ENCODE data around the gene KCND3. TPM values are rescaled to one million over a fixed set of nuclear protein-coding genes. Genes with fewer than 3 reads are reported as not detected.

Gene KCND3
- total and polyA plus RNA-seq, 2 donors (not counting 3 experiments of a cell fraction or from before 2014, with no cell fraction given), result 0.03 TPM; not detected in 1

DNA sequence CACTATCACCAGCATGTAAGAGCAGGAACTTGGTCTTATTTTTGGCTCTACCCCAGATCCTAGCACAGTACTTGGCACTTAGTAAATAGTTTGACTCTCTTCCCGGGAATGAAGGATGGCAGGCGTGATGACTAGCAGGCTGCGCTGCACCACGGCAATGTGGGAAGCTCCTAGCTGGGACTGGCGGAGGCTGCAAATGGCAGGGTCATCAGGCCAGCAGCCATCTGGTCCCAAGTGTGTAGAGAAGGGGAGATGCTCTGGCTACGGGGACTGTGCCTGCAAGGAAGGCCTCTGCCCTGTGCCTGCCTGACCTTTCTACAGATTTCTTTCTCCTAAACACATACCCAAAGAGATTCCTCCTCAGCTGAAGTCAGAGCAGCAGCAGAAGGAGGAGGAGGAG, 95.0 kb downstream of the KCND3 start:
- H3K9ac ChIP-seq (replicated peaks; ENCODE audit: extremely low read depth, insufficient read depth, low read length), result no peak overlapping the region
- no peaks in the 10 kb centered on the region for H3K4me1 ChIP-seq (ENCODE audit: control insufficient read depth, extremely low read depth, insufficient read depth, low read length)
- no peak overlapping the region for H3K4me3 ChIP-seq (replicated peaks in 1 of 3; ENCODE audit: insufficient read depth in 1 of 3, low read depth in 1 of 3, low read length in 3 of 3)
- H3K4me2 ChIP-seq (ENCODE audit: insufficient read depth, low read length), result no peak overlapping the region
- no peaks in the 10 kb centered on the region for H3K9me3 ChIP-seq (replicated peaks; ENCODE audit: control insufficient read depth, insufficient read depth, low read length)
- no peak overlapping the region for H2AFZ ChIP-seq (ENCODE audit: low read depth, low read length)
- no peak for DNase-seq (ENCODE audit: low read depth, low spot score)
- BruUV-seq (replicated peaks), result no TSS peak
- no peaks in the 10 kb centered on the region for H3K79me2 ChIP-seq (ENCODE audit: control insufficient read depth, insufficient read depth, low read length)
- no peaks in the 10 kb centered on the region for H3K36me3 ChIP-seq (ENCODE audit: control insufficient read depth in 2 of 2, extremely low read depth in 1 of 2, insufficient read depth in 2 of 2, low read length in 2 of 2)
- dilution Hi-C loops (cut with MboI; ENCODE audit: extremely low pct_ligation_motif_present, low sequenced_read_pairs), result no loop called here
- no peaks in the 10 kb centered on the region for H4K20me1 ChIP-seq (replicated peaks; ENCODE audit: control insufficient read depth, extremely low read depth, insufficient read depth, low read length)
- H3K27me3 ChIP-seq (ENCODE audit: control insufficient read depth in 2 of 2, insufficient read depth in 2 of 2, low read length in 2 of 2), result no peaks in the 10 kb centered on the region
- ChIA-PET CTCF (no interaction called here), POLR2A (no interaction called here)
- H3K27ac ChIP-seq (ENCODE audit: insufficient read depth, low read depth, low read length), result no peak overlapping the region
- no peak for FAIRE-seq
- intact Hi-C loops (cut with micrococcal nuclease), result no loop called here
- H3K9me1 ChIP-seq (replicated peaks; ENCODE audit: control insufficient read depth, extremely low read depth, insufficient read depth, low read length), result no peaks in the 10 kb centered on the region
- TF ChIP-seq POLR2AphosphoS5 (IDR thresholded peaks at IDR 0.05; ENCODE audit: insufficient read depth, low read depth, low read length) (no peak), GATA2 (IDR thresholded peaks at IDR 0.05; ENCODE audit: insufficient read depth, insufficient read length, low read depth, low read length) (no peak), JUN (IDR thresholded peaks at IDR 0.05; ENCODE audit: borderline replicate concordance, insufficient read depth, insufficient read length, low read depth) (no peak), FOS (IDR thresholded peaks at IDR 0.05; ENCODE audit: borderline replicate concordance, insufficient read depth, low read length) (no peak), EZH2 (IDR thresholded peaks at IDR 0.05; ENCODE audit: borderline replicate concordance, low read depth, low read length, severe bottlenecking) (no peak), POLR2A (IDR thresholded peaks at IDR 0.05; ENCODE audit: low read depth, low read length) (no peak), MYC (IDR thresholded peaks at IDR 0.05; ENCODE audit: low read depth, low read length) (no peak)
- TF ChIP-seq, protein P1, sequence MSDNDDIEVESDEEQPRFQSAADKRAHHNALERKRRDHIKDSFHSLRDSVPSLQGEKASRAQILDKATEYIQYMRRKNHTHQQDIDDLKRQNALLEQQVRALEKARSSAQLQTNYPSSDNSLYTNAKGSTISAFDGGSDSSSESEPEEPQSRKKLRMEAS (IDR thresholded peaks at IDR 0.05; ENCODE audit: insufficient read depth, insufficient read length), result no peak
- TF ChIP-seq, protein P2, sequence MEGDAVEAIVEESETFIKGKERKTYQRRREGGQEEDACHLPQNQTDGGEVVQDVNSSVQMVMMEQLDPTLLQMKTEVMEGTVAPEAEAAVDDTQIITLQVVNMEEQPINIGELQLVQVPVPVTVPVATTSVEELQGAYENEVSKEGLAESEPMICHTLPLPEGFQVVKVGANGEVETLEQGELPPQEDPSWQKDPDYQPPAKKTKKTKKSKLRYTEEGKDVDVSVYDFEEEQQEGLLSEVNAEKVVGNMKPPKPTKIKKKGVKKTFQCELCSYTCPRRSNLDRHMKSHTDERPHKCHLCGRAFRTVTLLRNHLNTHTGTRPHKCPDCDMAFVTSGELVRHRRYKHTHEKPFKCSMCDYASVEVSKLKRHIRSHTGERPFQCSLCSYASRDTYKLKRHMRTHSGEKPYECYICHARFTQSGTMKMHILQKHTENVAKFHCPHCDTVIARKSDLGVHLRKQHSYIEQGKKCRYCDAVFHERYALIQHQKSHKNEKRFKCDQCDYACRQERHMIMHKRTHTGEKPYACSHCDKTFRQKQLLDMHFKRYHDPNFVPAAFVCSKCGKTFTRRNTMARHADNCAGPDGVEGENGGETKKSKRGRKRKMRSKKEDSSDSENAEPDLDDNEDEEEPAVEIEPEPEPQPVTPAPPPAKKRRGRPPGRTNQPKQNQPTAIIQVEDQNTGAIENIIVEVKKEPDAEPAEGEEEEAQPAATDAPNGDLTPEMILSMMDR (IDR thresholded peaks at IDR 0.05; ENCODE audit: extremely low read depth in 1 of 2, insufficient read depth in 1 of 2, low read depth in 1 of 2, low read length in 2 of 2), result no peak

Data from endothelial cell of umbilical vein (primary cell).